Stimulated activated naive CD4-positive, alpha-beta T cell treated with Interleukin-2 at 50 U/mL for 16 hours (primary cell): ENCODE results near the gene EPHA6.
"Not testable (repeated sequence)": the region's sequence is repeated elsewhere in the genome, so short reads cannot be mapped to it uniquely, and the experiment has no call there.

Experiments
- DNase-seq: peaks from one replicate; lab custom pipeline; 2025; lab: John Stamatoyannopoulos, UW

The EPHA6 gene

GRCh38 chr3:97470481-97470880, 656.1 kb downstream of the EPHA6 start:
- DNase-seq, result no peak

- no peak for DNase-seq
These were observed 665.3 kb downstream of the EPHA6 start for GRCh38 chr3:97479740-97480139.

- not testable (repeated sequence) for DNase-seq
These were observed 666.4 kb downstream of the EPHA6 start for GRCh38 chr3:97480696-97481289.

- no peak for DNase-seq
These were observed 667.0 kb downstream of the EPHA6 start for GRCh38 chr3:97481416-97481815.

- DNase-seq, result no peak
These were observed 670.8 kb downstream of the EPHA6 start for GRCh38 chr3:97485206-97485605.

- no peak for DNase-seq
These were observed 673.2 kb downstream of the EPHA6 start for GRCh38 chr3:97487587-97487986.

- DNase-seq, result no peak
These were observed 674.3 kb downstream of the EPHA6 start for GRCh38 chr3:97488741-97489140.

GRCh38 chr3:97495896-97496295, 681.5 kb downstream of the EPHA6 start:
- no peak for DNase-seq

- no peak for DNase-seq
These were observed 682.7 kb downstream of the EPHA6 start for GRCh38 chr3:97497138-97497537.

- no peak for DNase-seq
These were observed 690.1 kb downstream of the EPHA6 start for GRCh38 chr3:97504463-97504862.

GRCh38 chr3:97510795-97511194, 696.4 kb downstream of the EPHA6 start:
- no peak for DNase-seq

GRCh38 chr3:97515076-97515475, 700.7 kb downstream of the EPHA6 start:
- no peak for DNase-seq

GRCh38 chr3:97530691-97531090, 716.3 kb downstream of the EPHA6 start:
- no peak for DNase-seq

GRCh38 chr3:97547573-97547972, 733.2 kb downstream of the EPHA6 start:
- not testable (repeated sequence) for DNase-seq

GRCh38 chr3:97550408-97550807, 736.0 kb downstream of the EPHA6 start:
- no peak for DNase-seq

GRCh38 chr3:97552186-97552585, 737.8 kb downstream of the EPHA6 start:
- no peak for DNase-seq

- no peak for DNase-seq
These were observed 761.3 kb downstream of the EPHA6 start for GRCh38 chr3:97575742-97576141.

GRCh38 chr3:97576221-97576620, 761.8 kb downstream of the EPHA6 start:
- no peak for DNase-seq

GRCh38 chr3:97579365-97579764, 765.0 kb downstream of the EPHA6 start:
- no peak for DNase-seq

- DNase-seq, result no peak
These were observed 796.2 kb downstream of the EPHA6 start for GRCh38 chr3:97610626-97611025.

GRCh38 chr3:97612632-97613031, 798.2 kb downstream of the EPHA6 start:
- DNase-seq, result no peak

- no peak for DNase-seq
These were observed 798.7 kb downstream of the EPHA6 start for GRCh38 chr3:97613139-97613538.

GRCh38 chr3:97620514-97620913, 806.1 kb downstream of the EPHA6 start:
- not testable (repeated sequence) for DNase-seq

- no peak for DNase-seq
These were observed 822.1 kb downstream of the EPHA6 start for GRCh38 chr3:97636465-97636864.

GRCh38 chr3:97646932-97647331, 832.5 kb downstream of the EPHA6 start:
- DNase-seq, result no peak
